Measurements from ENCODE around the gene CTNNA2. TPM values are rescaled to one million over a fixed set of nuclear protein-coding genes. Genes with fewer than 3 reads are reported as not detected.

The CTNNA2 gene
- not detected for total RNA-seq
- not detected for polyA plus RNA-seq
- not detected for total RNA-seq

DNA sequence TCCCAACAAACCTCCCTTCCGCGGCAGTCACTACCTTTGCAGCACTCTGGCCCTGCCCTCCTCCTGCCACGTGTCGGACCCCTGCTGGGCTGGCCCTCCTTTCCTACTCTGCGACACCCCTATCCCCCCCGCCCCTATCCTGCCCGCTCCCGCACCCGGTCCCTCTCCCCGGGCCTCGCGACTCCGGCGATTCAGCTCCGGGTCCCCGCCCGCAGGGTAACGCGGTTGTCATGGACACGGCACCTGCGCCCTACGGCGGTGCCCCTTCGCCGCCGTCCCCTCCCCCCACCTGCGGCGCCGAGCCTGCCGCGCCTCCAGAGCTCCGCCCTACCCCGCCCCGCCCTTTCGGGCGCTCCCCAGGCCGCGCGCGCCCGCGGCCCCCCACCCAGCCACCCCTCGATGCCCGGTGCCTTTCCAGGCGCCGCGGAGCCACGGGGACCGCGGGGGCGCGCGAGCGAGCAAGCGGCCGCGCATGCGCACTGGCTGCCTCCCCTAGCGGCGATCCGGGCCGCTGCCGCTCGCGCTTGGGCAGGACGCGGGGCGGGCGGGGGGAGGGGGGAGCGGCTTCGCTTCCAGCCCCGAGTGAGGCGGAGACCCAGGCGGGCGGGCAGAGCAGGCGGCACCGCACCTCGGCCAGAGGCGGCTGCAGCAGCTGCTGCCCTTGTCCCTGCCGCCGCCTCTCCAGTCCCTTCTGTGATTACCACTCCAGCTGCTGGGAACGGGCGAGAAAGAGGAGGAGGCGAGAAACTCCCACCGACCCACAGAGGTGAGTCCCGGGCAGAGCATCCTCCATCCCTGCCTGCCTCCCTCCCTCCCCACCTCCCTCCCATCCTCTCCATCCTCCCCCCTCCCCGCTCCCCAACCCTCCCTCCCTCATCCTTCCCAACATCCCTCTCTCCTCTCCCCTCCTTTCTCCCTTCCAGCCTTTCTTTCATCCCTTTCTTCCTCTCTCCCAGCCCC lies at the start of gene CTNNA2:
Gene CTNNA2, plus strand, starts transcription at position 610 of the 960 bp plus-strand sequence.
- H3K36me3 Mint-ChIP-seq, result peaks cover 0 to 6% (median 0%) of the 10 kb centered on the region in 5 donors
- H3K9me3 Mint-ChIP-seq, result peaks cover 4 to 32% (median 11%) of the 10 kb centered on the region in 11 donors
- ATAC-seq, result no peak

GRCh38 chr2:79487399-79487798 lies 25.5 kb upstream of the CTNNA2 start:
- Histone ChIP-seq H3K27ac (ENCODE audit: low read depth, low read length) (no peak overlapping the region), H3K9me3 (ENCODE audit: control insufficient read depth in 2 of 3, low read length in 3 of 3) (peaks cover 0 to 5% (median 0%) of the 10 kb centered on the region in 3 experiments), H3K27me3 (ENCODE audit: control insufficient read depth in 2 of 2, insufficient read depth in 2 of 2, low read length in 2 of 2) (no peaks in the 10 kb centered on the region), H3K36me3 (ENCODE audit: control insufficient read depth in 2 of 3, insufficient read depth in 3 of 3, low read length in 3 of 3) (no peaks in the 10 kb centered on the region), H3K4me1 (ENCODE audit: control insufficient read depth in 2 of 2, insufficient read depth in 2 of 2, low read length in 2 of 2) (no peaks in the 10 kb centered on the region), H3K4me3 (ENCODE audit: low read length) (no peak overlapping the region)
- no peaks in the 10 kb centered on the region for H3K4me1 Mint-ChIP-seq
- no peaks in the 10 kb centered on the region for H3K36me3 Mint-ChIP-seq
- DNase-seq (no peak), ATAC-seq (no peak)
- H3K27me3 Mint-ChIP-seq, result no peaks in the 10 kb centered on the region
- ChIA-PET CTCF (no interaction called here), POLR2A (no interaction called here)
- intact Hi-C loops (cut with micrococcal nuclease), result no loop called here
- H3K9me3 Mint-ChIP-seq, result peaks cover 0 to 26% (median 7%) of the 10 kb centered on the region in 11 donors
- H3K4me3 Mint-ChIP-seq, result no peak overlapping the region
- H3K27ac Mint-ChIP-seq, result no peak overlapping the region

More for the DNA sequence above, at the start of gene CTNNA2:
- Mint-ChIP-seq H3K4me1 (peaks cover 0 to 6% (median 4%) of the 10 kb centered on the region in 7 donors), H3K27me3 (peaks cover 7 to 30% (median 23%) of the 10 kb centered on the region in 5 donors), H3K27ac (peak within 1 kb of the TSS in 1 of 9 donors; percentile 39), H3K4me3 (peak within 1 kb of the TSS in 9 of 10 donors; percentile 9 to 60 (median 38))
- peaks cover 0 to 11% (median 0%) of the 10 kb centered on the region in 3 experiments for H3K9me3 ChIP-seq (ENCODE audit: control insufficient read depth in 2 of 3, low read length in 3 of 3)
- ChIA-PET POLR2A (no interaction called here), CTCF (no interaction called here)
- no peaks in the 10 kb centered on the region for H3K4me1 ChIP-seq (ENCODE audit: control insufficient read depth in 2 of 2, insufficient read depth in 2 of 2, low read length in 2 of 2)
- no peaks in the 10 kb centered on the region for H3K27me3 ChIP-seq (ENCODE audit: control insufficient read depth in 2 of 2, insufficient read depth in 2 of 2, low read length in 2 of 2)
- no peak within 1 kb of the TSS for H3K4me3 ChIP-seq (ENCODE audit: low read length)
- intact Hi-C loops (cut with micrococcal nuclease), result no loop called here
- H3K36me3 ChIP-seq (ENCODE audit: control insufficient read depth in 2 of 3, insufficient read depth in 3 of 3, low read length in 3 of 3), result no peaks in the 10 kb centered on the region
- peak in 1 of 9 donors; percentile 33 for DNase-seq
- no peak within 1 kb of the TSS for H3K27ac ChIP-seq (ENCODE audit: low read depth, low read length)

- intact Hi-C loops (cut with micrococcal nuclease), result no loop called here
- no peak overlapping the region for H3K27ac Mint-ChIP-seq
- DNase-seq (no peak), ATAC-seq (no peak)
- peak overlapping the region in 1 of 10 donors; percentile 8 for H3K4me3 Mint-ChIP-seq
- no peaks in the 10 kb centered on the region for H3K36me3 ChIP-seq (ENCODE audit: control insufficient read depth in 2 of 3, insufficient read depth in 3 of 3, low read length in 3 of 3)
- H3K27me3 Mint-ChIP-seq, result peaks cover 7 to 30% (median 23%) of the 10 kb centered on the region in 5 donors
- peaks cover 4 to 32% (median 11%) of the 10 kb centered on the region in 11 donors for H3K9me3 Mint-ChIP-seq
- H3K9me3 ChIP-seq (ENCODE audit: control insufficient read depth in 2 of 3, low read length in 3 of 3), result peaks cover 0 to 11% (median 0%) of the 10 kb centered on the region in 3 experiments
- H3K4me1 Mint-ChIP-seq, result peaks cover 0 to 6% (median 4%) of the 10 kb centered on the region in 7 donors
- H3K4me1 ChIP-seq (ENCODE audit: control insufficient read depth in 2 of 2, insufficient read depth in 2 of 2, low read length in 2 of 2), result no peaks in the 10 kb centered on the region
- ChIA-PET CTCF (no interaction called here), POLR2A (no interaction called here)
- peaks cover 0 to 6% (median 0%) of the 10 kb centered on the region in 5 donors for H3K36me3 Mint-ChIP-seq
- no peaks in the 10 kb centered on the region for H3K27me3 ChIP-seq (ENCODE audit: control insufficient read depth in 2 of 2, insufficient read depth in 2 of 2, low read length in 2 of 2)
- no peak overlapping the region for H3K27ac ChIP-seq (ENCODE audit: low read depth, low read length)
- no peak overlapping the region for H3K4me3 ChIP-seq (ENCODE audit: low read length)
Measured at GRCh38 chr2:79511320-79511951, 1.4 kb upstream of the CTNNA2 start.

DNA sequence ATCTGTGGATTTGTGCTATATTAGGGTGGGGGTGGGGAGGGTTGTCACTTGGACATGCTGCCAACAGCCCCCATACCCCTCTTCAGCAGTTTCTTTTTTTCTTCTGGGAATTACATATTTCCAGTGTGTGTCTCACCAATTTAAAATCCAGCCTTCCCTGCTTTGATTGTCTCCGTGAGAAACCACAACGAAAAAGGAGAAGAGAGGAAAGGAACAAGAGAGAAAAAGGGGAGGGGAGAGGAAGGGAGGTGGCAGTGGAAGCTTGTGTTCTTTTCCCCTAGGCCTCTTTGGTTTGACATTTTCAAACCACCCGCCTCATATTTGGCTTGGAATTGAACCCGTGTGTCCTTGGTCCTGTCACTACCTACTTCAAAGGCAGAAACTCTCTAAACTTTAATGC lies 860 bp downstream of the CTNNA2 start:
- intact Hi-C loops (cut with micrococcal nuclease), result no loop called here
- H3K36me3 ChIP-seq (ENCODE audit: control insufficient read depth in 2 of 3, insufficient read depth in 3 of 3, low read length in 3 of 3), result no peaks in the 10 kb centered on the region
- H3K27me3 Mint-ChIP-seq, result peaks cover 7 to 30% (median 23%) of the 10 kb centered on the region in 5 donors

DNA sequence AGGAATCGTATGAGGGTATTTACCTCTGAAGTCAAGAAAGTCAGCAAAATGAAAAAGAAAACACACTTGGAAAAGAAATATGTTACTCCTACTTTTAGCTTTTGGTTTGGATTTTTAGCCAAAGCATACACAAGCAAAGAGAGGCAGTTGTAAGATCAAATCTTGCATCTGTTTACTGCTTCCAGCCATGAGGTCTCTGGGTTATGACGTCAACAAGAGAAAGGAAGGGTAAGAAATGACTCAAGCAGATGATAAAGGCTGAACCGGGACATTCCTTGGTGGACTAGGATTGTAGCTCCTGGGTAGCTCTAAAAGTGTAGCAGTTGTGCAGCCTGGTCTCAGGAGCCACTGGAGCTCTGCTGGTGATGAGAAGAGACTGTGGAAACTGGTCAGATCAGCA lies 16.8 kb downstream of the CTNNA2 start:
- Mint-ChIP-seq H3K27me3 (no peaks in the 10 kb centered on the region), H3K9me3 (peaks cover 0 to 17% (median 7%) of the 10 kb centered on the region in 11 donors), H3K4me1 (no peaks in the 10 kb centered on the region), H3K4me3 (no peak overlapping the region), H3K27ac (no peak overlapping the region), H3K36me3 (no peaks in the 10 kb centered on the region)
- DNase-seq, result no peak
- H3K27ac ChIP-seq (ENCODE audit: low read depth, low read length), result no peak overlapping the region
- no peaks in the 10 kb centered on the region for H3K27me3 ChIP-seq (ENCODE audit: control insufficient read depth in 2 of 2, insufficient read depth in 2 of 2, low read length in 2 of 2)
- ChIA-PET CTCF (no interaction called here), POLR2A (no interaction called here)
- no peaks in the 10 kb centered on the region for H3K4me1 ChIP-seq (ENCODE audit: control insufficient read depth in 2 of 2, insufficient read depth in 2 of 2, low read length in 2 of 2)
- H3K36me3 ChIP-seq (ENCODE audit: control insufficient read depth in 2 of 3, insufficient read depth in 3 of 3, low read length in 3 of 3), result no peaks in the 10 kb centered on the region
- no peak for ATAC-seq
- intact Hi-C loops (cut with micrococcal nuclease), result no loop called here
- H3K4me3 ChIP-seq (ENCODE audit: low read length), result no peak overlapping the region
- H3K9me3 ChIP-seq (ENCODE audit: control insufficient read depth in 2 of 3, low read length in 3 of 3), result no peaks in the 10 kb centered on the region

More for the DNA sequence above, 860 bp downstream of the CTNNA2 start:
- ATAC-seq (no peak), DNase-seq (no peak)
- H3K36me3 Mint-ChIP-seq, result peaks cover 0 to 6% (median 0%) of the 10 kb centered on the region in 5 donors
- ChIA-PET CTCF (no interaction called here), POLR2A (no interaction called here)
- no peaks in the 10 kb centered on the region for H3K4me1 ChIP-seq (ENCODE audit: control insufficient read depth in 2 of 2, insufficient read depth in 2 of 2, low read length in 2 of 2)
- H3K27ac ChIP-seq (ENCODE audit: low read depth, low read length), result no peak overlapping the region
- H3K4me3 Mint-ChIP-seq, result peak overlapping the region in 2 of 10 donors; percentile 10 to 60
- H3K27ac Mint-ChIP-seq, result no peak overlapping the region
- H3K4me1 Mint-ChIP-seq, result peaks cover 0 to 6% (median 4%) of the 10 kb centered on the region in 7 donors
- peaks cover 0 to 11% (median 0%) of the 10 kb centered on the region in 3 experiments for H3K9me3 ChIP-seq (ENCODE audit: control insufficient read depth in 2 of 3, low read length in 3 of 3)
- H3K27me3 ChIP-seq (ENCODE audit: control insufficient read depth in 2 of 2, insufficient read depth in 2 of 2, low read length in 2 of 2), result no peaks in the 10 kb centered on the region
- H3K9me3 Mint-ChIP-seq, result peaks cover 0 to 32% (median 11%) of the 10 kb centered on the region in 11 donors
- H3K4me3 ChIP-seq (ENCODE audit: low read length), result no peak overlapping the region

GRCh38 chr2:79530443-79530842 lies 17.6 kb downstream of the CTNNA2 start:
- Mint-ChIP-seq H3K27ac (no peak overlapping the region), H3K9me3 (peaks cover 0 to 17% (median 7%) of the 10 kb centered on the region in 11 donors), H3K36me3 (no peaks in the 10 kb centered on the region), H3K4me1 (no peaks in the 10 kb centered on the region), H3K4me3 (no peak overlapping the region), H3K27me3 (no peaks in the 10 kb centered on the region)
- H3K36me3 ChIP-seq (ENCODE audit: control insufficient read depth in 2 of 3, insufficient read depth in 3 of 3, low read length in 3 of 3), result no peaks in the 10 kb centered on the region
- no peaks in the 10 kb centered on the region for H3K4me1 ChIP-seq (ENCODE audit: control insufficient read depth in 2 of 2, insufficient read depth in 2 of 2, low read length in 2 of 2)
- no peak overlapping the region for H3K4me3 ChIP-seq (ENCODE audit: low read length)
- ATAC-seq, result no peak
- no peaks in the 10 kb centered on the region for H3K9me3 ChIP-seq (ENCODE audit: control insufficient read depth in 2 of 3, low read length in 3 of 3)
- H3K27ac ChIP-seq (ENCODE audit: low read depth, low read length), result no peak overlapping the region
- CTCF ChIA-PET, result no interaction called here
- DNase-seq, result no peak
- POLR2A ChIA-PET, result no interaction called here
- no peaks in the 10 kb centered on the region for H3K27me3 ChIP-seq (ENCODE audit: control insufficient read depth in 2 of 2, insufficient read depth in 2 of 2, low read length in 2 of 2)
- intact Hi-C loops (cut with micrococcal nuclease), result no loop called here
